HG03175 (cell line): ENCODE measurements around the gene WDR33.
"Not testable (repeated sequence)": the region's sequence is repeated elsewhere in the genome, so short reads cannot be mapped to it uniquely, and the experiment has no call there.

Source experiments
- ATAC-seq: cut with Tn5 transposase; IDR thresholded peaks from one replicate; pipeline ENCODE4 v1.9.1; 2021; ENCODE audit warnings: mild to moderate bottlenecking, moderate library complexity; ENCODE audit not compliant: unreplicated experiment

Gene WDR33

DNA sequence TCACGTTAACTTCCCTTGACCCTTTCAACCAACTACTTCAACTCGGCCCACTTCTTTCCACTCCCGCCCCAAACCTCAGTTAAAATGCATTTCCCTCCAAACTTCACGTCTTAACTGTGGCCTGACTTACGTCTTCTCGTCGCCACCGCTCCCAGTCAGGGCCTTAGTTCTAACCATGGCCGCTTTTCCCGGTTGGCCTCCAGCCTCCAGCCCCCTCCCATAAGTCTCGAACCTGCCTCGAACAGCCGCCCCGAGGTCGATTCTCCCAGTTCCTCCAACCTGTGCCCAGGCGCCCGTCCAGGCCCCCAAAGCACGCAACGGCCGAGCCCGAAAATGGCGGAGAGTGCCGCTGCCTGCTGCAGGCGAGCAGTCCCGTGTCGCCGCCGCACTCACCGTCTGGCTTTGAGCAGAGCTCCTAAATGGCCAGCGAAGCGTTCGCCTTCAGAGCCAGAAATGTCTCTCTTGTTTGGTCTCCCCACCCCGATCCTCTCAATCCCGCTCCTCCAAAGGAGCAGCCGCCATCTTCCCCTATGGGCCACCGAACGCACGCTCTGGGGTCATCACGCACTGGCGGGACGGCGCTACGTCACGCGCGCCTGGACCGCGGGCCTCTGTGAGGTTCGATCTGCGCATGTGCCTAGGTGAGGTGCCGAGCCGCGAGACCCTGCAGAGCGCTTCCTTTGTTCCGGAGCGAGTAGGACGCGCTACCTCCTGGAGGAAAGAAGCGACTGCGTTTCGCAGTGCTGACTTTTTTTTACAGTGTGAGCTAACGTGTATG is at the start of gene WDR33:
WDR33 (minus strand) TSS at position 553 of the 778 bp plus-strand sequence. CDS start 40,190 bp downstream, outside the sequence.
- ATAC-seq: peak; percentile 97

GRCh38 chr2:127860130-127860529 is 49.2 kb upstream of the WDR33 start:
- ATAC-seq: no peak

GRCh38 chr2:127859712-127860085 is 48.7 kb upstream of the WDR33 start:
- ATAC-seq: no peak

DNA sequence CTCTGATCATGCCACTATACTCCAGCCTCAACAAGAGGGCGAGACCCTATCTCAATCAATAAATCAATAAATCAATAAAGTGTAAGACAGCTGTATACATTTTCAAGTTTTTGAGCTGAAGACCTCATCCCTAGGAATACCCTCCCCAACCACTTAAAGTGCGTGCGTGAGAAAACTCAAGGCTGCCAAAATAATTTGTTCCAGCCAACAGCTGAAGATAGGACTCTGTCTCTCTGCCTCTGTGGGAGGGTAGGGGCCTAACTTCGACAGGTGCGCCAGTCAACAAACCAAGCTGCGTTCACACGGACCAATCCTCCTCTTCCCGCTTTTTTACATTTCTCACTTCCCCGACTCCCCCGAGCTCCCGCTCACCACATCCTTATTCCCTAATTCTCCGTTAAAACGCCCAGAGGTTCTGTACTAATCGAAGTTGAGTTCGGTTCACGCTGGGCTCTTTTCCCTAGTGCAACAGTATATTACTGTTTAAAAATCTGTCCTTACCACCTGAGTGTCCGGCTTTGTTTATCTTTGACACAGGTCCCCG is 46.4 kb upstream of the WDR33 start:
- ATAC-seq: peak; percentile 16

DNA sequence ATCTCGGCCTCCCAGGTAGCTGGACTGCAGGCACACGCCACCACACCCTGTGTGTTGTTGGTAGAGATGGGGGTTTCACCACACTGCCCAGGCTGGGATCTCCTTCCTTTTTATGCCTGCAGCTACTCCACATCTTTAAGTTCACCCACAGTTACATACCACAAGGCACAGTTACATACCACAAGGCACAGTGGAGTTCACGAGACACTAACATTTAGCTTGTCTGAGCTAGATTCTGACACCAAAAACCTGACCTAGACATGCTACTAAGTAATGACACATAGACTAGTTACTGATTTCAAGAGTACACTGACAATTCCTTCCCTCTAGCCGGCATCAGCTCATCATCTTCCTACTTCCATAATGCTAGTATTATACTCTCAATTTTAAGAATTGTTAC is 42.7 kb upstream of the WDR33 start:
- ATAC-seq: no peak

DNA sequence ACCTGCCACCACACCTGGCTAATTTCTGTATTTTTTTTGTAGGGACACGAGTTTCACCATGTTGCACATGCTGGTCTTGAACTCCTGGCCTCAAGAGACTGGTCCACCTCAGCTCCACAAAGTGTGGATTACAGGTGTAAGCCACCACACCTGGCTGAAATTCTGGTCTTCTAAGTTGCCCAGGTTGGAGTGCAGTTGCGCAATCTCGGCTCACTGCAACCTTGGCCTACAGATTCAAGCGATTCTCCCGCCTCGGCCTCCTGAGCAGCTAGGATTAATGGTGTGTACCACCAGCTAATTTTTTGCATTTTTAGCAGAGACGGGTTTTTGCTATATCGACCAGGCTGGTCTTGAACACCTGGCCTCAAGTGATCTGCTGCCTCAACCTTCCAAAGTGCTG is 41.4 kb upstream of the WDR33 start:
- no peak for ATAC-seq

DNA sequence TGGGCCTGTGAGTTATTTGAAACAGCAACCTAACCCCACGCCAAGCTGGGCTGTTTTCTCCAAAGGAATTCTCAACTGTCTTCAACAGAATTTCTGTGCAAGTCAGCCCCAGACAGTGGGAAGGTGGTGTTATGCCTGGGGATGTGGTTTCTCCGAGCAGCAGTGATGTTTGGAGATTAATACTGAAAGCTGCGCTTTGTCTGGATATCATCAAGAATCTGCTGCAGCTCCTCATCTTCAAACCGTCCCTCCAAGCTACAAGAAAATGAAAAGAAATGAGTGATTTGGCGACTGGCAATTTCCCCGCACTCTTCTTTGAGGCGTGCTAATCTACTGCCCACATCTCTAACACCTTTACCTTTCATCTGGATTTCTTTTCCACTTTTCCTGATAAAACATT is 37.0 kb upstream of the WDR33 start:
- no peak for ATAC-seq

DNA sequence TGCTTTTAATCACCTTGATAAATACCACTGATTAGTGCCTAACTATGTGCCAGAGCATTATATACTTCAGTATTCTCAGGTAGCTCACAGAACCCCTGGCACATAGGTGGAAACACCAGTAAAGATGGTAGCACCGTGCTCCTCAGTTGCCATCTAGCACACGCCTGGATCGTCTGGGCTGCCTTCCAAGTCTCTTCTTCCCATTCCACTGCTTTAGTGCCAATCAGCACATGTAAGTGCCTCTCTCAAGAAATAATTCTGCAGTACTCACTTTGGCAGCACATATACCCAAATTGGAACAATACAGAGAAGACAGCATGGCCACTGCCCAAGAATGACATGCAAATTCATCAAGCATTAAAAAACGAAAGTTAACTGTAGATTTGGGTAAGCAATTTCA is 34.0 kb upstream of the WDR33 start:
- no peak for ATAC-seq

DNA sequence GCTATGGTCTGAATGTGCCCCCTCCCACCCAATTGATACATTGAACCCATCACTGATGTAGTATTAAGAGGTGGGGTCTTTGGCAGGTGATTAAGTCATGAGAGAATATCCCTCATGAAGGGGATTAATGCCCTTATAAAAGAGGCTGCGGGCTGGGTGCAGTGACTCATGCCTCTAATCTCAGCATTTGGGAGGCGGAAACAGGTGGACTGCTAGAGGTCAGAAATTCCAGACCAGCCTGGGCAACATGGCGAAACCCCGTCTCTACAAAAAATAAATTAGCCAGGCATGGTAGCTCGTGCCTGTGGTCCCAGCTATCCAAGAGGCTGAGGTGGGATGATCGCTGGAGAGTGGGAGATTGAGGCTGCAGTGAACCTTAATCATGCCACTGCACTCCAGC is 32.7 kb upstream of the WDR33 start:
- ATAC-seq: no peak

DNA sequence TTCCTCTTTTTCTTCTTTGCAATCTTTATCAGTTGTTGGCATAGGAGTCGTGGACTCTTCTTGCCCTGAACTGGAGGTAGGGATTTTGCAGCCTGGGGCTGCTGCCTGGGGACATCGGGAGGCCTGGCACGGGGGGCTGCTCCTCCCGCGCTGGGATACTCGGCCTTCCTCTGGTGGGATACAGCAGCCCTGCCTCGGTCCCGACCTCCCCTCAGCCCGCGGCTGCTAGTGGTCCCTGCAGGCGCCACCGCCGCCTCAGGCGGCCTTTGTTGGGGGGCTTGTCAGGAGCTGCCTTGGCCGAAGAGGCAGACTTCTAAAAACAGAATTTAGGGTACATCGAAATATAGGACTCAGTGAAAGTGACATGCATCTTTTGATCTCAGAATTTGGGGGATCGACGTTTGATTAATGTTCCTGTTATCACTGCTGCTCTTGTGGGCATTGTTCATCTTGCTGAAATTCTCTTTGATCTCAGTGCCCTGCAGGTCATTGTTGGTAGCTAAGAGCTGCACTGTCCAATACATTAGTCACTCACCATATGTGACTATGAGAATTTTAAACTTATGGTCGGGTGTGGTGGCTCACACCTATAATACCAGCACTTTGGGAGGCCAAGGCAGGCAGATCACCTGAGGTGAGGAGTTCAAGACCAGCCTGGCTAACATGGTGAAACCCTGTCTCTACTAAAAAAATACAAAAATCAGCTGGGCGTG is 30.7 kb upstream of the WDR33 start:
- ATAC-seq: no peak

GRCh38 chr2:127840893-127841292 is 29.9 kb upstream of the WDR33 start:
- no peak for ATAC-seq

GRCh38 chr2:127834951-127835350 is 24.0 kb upstream of the WDR33 start:
- ATAC-seq: no peak

DNA sequence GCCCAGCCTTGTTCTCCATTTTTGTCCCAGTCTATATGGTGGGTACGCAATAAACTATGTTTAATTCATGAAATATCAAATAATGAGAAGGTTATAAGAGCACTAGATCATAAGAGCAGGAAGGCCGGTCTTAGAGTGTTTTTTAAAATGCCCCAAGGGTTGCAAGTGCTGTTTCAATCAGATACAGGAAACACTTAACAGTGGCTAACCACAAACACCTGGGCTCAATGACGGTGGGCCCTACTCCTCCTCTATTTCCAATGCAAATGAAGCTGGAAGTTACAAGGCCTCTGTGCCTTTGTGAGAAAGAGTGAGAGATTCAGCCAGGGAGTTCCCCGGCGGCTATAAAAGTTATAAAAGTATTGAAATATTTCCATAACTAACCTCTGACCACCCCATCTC is 18.9 kb upstream of the WDR33 start:
- ATAC-seq: peak; percentile 99

DNA sequence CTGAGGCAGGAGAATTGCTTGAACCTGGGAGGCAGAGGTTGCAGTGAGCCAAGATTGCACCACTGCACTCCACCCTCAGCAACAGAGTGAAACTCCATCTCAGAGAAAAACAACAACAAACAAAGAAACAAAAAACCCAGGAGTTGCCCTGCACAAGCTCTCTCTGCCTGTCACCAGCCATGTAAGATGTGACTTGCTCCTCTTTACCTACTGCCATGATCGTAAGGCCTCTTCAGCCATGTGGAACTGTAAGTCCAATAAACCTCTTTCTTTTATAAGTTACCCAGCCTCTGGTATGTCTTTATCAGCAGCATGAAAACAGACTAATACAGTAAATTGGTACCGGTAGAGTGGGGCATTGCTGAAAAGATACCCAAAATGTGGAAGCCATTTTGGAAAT is 15.7 kb upstream of the WDR33 start:
- not testable (repeated sequence) for ATAC-seq

DNA sequence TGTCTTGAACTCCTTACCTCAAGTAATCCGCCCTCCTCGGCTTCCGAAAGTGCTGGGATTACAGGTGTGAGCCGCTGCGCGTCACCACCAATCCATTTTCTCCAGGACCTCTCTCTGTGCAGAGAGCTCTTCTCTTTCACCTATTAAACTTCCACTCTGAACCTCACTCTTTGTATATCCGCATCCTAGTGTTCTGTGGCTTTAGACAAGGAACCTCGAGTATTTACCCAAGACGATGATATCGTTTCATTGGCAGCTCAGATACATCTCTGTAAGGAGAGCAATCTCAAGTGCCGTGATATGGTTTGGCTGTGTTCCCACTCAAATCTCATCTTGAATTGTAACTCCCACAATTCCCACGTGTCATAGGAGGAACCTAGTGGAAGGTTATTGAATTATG is 15.1 kb upstream of the WDR33 start:
- ATAC-seq: no peak

- ATAC-seq: no peak
These were observed 9.2 kb upstream of the WDR33 start for GRCh38 chr2:127820080-127820668.

DNA sequence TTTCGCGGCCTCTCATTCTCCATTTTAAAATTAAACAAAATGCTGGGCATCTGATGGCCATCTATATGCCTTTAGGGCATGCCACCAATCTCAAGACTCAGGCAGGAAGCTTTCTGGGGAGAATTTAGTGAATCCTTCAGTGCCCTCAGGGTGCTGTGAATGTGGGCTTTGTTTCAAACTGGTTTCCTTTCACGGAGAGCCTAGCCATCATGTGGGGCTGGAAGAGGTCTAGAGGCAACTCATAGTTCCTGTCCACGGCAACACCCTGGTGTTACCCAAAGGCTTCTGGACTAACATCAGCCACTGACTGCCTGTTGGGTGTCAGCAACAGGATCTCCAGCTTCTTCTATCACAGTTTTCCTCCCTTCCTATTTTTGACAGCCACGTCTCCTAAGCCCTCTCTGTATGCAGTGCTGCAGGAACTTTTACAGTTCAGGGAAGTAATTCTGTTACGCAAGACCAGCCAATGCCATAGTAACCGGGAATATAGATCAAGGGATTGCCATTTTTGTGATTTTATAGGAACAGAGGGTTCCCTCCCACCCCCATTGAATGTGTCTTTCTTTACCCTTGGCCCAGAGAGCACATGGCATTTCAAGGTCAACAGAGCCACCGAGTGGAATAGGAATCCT is 7.9 kb upstream of the WDR33 start:
- no peak for ATAC-seq

- ATAC-seq: no peak
These were observed 7.3 kb upstream of the WDR33 start for GRCh38 chr2:127818241-127818640.

DNA sequence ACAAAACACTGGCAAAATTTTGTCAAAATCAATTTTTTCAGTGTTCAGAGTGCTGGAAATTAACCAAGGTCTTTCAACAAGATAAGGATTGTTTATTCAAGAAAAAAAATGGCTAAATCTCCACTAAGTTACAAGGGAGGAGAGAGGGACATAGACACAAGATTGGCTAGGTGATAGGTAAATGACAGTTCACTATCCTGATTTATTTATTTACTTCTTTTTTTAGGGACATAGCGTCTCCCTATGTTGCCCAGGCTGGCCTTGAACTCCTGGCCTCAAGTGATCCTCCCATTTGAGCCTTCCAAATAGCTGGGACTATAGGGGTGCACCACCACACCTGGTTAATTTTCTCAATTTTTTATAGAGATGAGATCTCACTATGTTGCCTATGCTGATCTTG is 3.7 kb upstream of the WDR33 start:
- ATAC-seq: no peak

DNA sequence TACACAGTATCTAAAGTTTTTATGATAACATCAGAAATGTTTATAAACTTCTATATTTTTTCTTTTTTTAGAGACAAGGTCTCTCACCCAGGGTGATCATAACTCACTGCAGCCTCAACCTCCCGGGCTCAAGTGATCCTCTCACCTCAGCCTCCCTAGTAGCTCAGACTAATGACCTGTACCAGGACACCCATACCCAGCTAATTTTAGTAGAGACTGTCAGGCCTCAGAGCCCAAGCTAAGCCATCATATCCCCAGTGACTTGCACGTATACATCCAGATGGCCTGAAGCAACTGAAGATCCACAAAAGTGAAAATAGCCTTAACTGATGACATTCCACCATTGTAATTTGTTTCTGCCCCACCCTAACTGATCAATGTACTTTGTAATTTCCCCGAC is 1.5 kb upstream of the WDR33 start:
- not testable (repeated sequence) for ATAC-seq
